Measurements from ENCODE around the gene CARD6.

GRCh38 chr5:40844565-40844964, 3.4 kb downstream of the CARD6 start:
- TF ChIP-seq CTCF (IDR thresholded peaks at IDR 0.05; ENCODE audit: poor library complexity) (no peak), EZH2 (IDR thresholded peaks at IDR 0.05; ENCODE audit: borderline replicate concordance) (no peak), EZH2phosphoT487 (IDR thresholded peaks at IDR 0.05; ENCODE audit: low read depth, severe bottlenecking, unreplicated experiment) (no peak)

All from hepatocyte (in vitro differentiated cells).